ENCODE data around the gene EMILIN2. TPM values are rescaled to one million over a fixed set of nuclear protein-coding genes. Genes with fewer than 3 reads are reported as not detected.

The EMILIN2 gene
- total and polyA plus RNA-seq, 2 of the 8 experiments (the other 6 are each of a cell fraction or from before 2014, with no cell fraction given), result 6.0 to 7.5 TPM

GRCh38 chr18:2848247-2849246 lies 1.7 kb downstream of the EMILIN2 start:
- Histone ChIP-seq H3K4me2 (ENCODE audit: insufficient read depth in 1 of 2, low read depth in 2 of 2, low read length in 2 of 2) (peak overlapping the region; percentile 81 to 93), H2BK20ac (ENCODE audit: low read length) (no peak overlapping the region), H3K14ac (ENCODE audit: insufficient read length) (no peak overlapping the region), H3K18ac (ENCODE audit: extremely low read depth, low read length) (no peak overlapping the region), H3K27me3 (replicated peaks in 1 of 4; ENCODE audit: control insufficient read depth in 3 of 4, extremely low read depth in 1 of 4, insufficient read depth in 3 of 4, low read length in 3 of 4) (peaks cover 7 to 52% (median 44%) of the 10 kb centered on the region in 4 experiments), H3K79me1 (ENCODE audit: low read depth, low read length) (no peaks in the 10 kb centered on the region), H3K23ac (ENCODE audit: insufficient read length) (no peak overlapping the region), H3K79me2 (ENCODE audit: control insufficient read depth in 1 of 2, insufficient read depth in 2 of 2, low read length in 2 of 2) (no peaks in the 10 kb centered on the region), H2BK15ac (ENCODE audit: low read length) (no peak overlapping the region), H3K36me3 (ENCODE audit: control insufficient read depth in 2 of 4, insufficient read depth in 4 of 4, low read length in 3 of 4) (no peaks in the 10 kb centered on the region), H3K4me1 (replicated peaks in 1 of 4; ENCODE audit: control insufficient read depth in 3 of 4, insufficient read depth in 4 of 4, low read length in 3 of 4) (peaks cover 0 to 10% (median 4%) of the 10 kb centered on the region in 4 experiments; a peak in 3 of 7 replicates), H3K9me3 (ENCODE audit: insufficient read depth in 2 of 2, low read depth in 1 of 2, low read length in 1 of 2) (no peaks in the 10 kb centered on the region; a peak in 1 of 4 replicates), H2BK120ac (replicated peaks; ENCODE audit: low read depth, low read length) (no peak overlapping the region), H4K5ac (ENCODE audit: insufficient read length, low read depth, low read length) (no peak overlapping the region), H3K56ac (replicated peaks; ENCODE audit: insufficient read length, low read depth, low read length) (no peak overlapping the region), H3K9ac (replicated peaks in 1 of 4; ENCODE audit: extremely low read depth in 1 of 4, low read depth in 3 of 4, low read length in 3 of 4) (no peak overlapping the region), H4K20me1 (replicated peaks in 1 of 2; ENCODE audit: control insufficient read depth in 1 of 2, insufficient read depth in 2 of 2, low read length in 2 of 2) (peaks cover 0 to 2% of the 10 kb centered on the region in 2 experiments), H2BK5ac (ENCODE audit: low read depth, low read length) (no peak overlapping the region), H3K23me2 (ENCODE audit: low read depth, low read length) (peaks cover 14% of the 10 kb centered on the region; the same call in 1 of the 2 replicates), H2AK5ac (ENCODE audit: low read depth, low read length) (no peak overlapping the region), H4K91ac (replicated peaks; ENCODE audit: insufficient read length, low read length) (no peak overlapping the region), H3K27ac (ENCODE audit: low read depth, low read length) (no peak overlapping the region), H3K4me3 (ENCODE audit: extremely low read depth in 1 of 4, insufficient read depth in 2 of 4, low read depth in 3 of 4, low read length in 4 of 4) (peak overlapping the region; percentile 52 to 82 (median 74); a peak in 6 of 8 replicates), H2AFZ (ENCODE audit: low read length) (0 out of 2 replicates have a peak overlapping the region, but pooled peaks have one; percentile 82), H2BK12ac (ENCODE audit: low read depth, low read length) (no peak overlapping the region), H4K8ac (ENCODE audit: extremely low read depth, insufficient read depth, low read length) (no peak overlapping the region), H3K4ac (replicated peaks; ENCODE audit: insufficient read length, low read depth, low read length) (no peak overlapping the region)
- no peak for DNase-seq (ENCODE audit: low read depth in 1 of 2, low spot score in 2 of 2)
- peak; percentile 7 for FAIRE-seq
- WGBS, 2 experiments (ENCODE audit: extremely low coverage in 1 of 2, insufficient coverage in 1 of 2, insufficient read length in 1 of 2, insufficient replicate concordance in 2 of 2, low coverage in 1 of 2, low lambda C conversion rate in 2 of 2, missing lambda C conversion rate in 1 of 2), result 57% methylated on average over 17 of the region's 17 CpGs; no CpG with 5 or more reads in 1 of the 2 experiments
- ChIA-PET POLR2A (ENCODE audit: partially characterized antibody) (interaction anchor here (1.2 kb wide), 2 partner anchors 22 to 193 kb away, joined by 3 read pairs; partner anchors contain the start of gene SMCHD1), CTCF (ENCODE audit: partially characterized antibody) (interaction anchor here (0.9 kb wide), 1 partner anchor 22 kb away, joined by 3 read pairs; no protein-coding TSS in a partner anchor)
- TF ChIP-seq SUZ12 (IDR thresholded peaks at IDR 0.05; ENCODE audit: low read length) (peak; percentile 27; the same call in 1 of the 2 replicates), TCF12 (IDR thresholded peaks at IDR 0.05; ENCODE audit: low read depth, low read length) (no peak), HDAC6 (IDR thresholded peaks at IDR 0.05; ENCODE audit: low read depth, low read length) (no peak), TAF7 (optimal IDR thresholded peaks at IDR 0.05; ENCODE audit: borderline replicate concordance, low read depth, low read length) (no peak), KDM5A (IDR thresholded peaks at IDR 0.05; ENCODE audit: low read length) (no peak), TEAD4 (IDR thresholded peaks at IDR 0.05; ENCODE audit: low read depth, low read length) (no peak), JUN (IDR thresholded peaks at IDR 0.05; ENCODE audit: low read depth, low read length) (no peak), RBBP5 (IDR thresholded peaks at IDR 0.05; ENCODE audit: borderline replicate concordance, low read depth, low read length) (no peak), GABPA (IDR thresholded peaks at IDR 0.05; ENCODE audit: borderline replicate concordance, insufficient read depth, low read length) (no peak), CTBP2 (IDR thresholded peaks at IDR 0.05; ENCODE audit: borderline replicate concordance, insufficient read depth, insufficient read length, low read length) (no peak)
